ENCODE measurements around the gene LSM3. TPM values are rescaled to one million over a fixed set of nuclear protein-coding genes. Genes with fewer than 3 reads are reported as not detected.

The LSM3 gene
- total and polyA plus RNA-seq, 2 of the 4 experiments (the other 2 are of a cell fraction) = 3.4 to 11.5 TPM

- TF ChIP-seq ELK1 (IDR thresholded peaks at IDR 0.05; ENCODE audit: borderline replicate concordance, low read depth, low read length) (no peak), RFX5 (IDR thresholded peaks at IDR 0.05; ENCODE audit: low read depth, low read length) (no peak), RAD21 (IDR thresholded peaks at IDR 0.05; ENCODE audit: low read length) (no peak)
Measured at GRCh38 chr3:14129296-14129695, 49.3 kb upstream of the LSM3 start (continued).

- H4K5ac ChIP-seq (ENCODE audit: low read depth, low read length) = no peak overlapping the region
- no peak for ATAC-seq (ENCODE audit: low read depth)
- POLR2A ChIA-PET (ENCODE audit: unreplicated experiment) = no interaction called here
- in situ Hi-C loops (cut with MboI; ENCODE audit: low sequenced_read_pairs) (loop anchor here (25.0 kb wide), 1 partner anchor 93 kb away; no protein-coding TSS in a partner anchor), dilution Hi-C loops (cut with HindIII; ENCODE audit: low sequenced_read_pairs, unreplicated experiment) (no loop called here), intact Hi-C loops (cut with micrococcal nuclease) (no loop called here)
- H2BK20ac ChIP-seq (ENCODE audit: low read depth, low read length) = no peak overlapping the region
- BruUV-seq (replicated peaks) = no TSS peak
- WGBS, 2 experiments (ENCODE audit: extremely low coverage in 2 of 2, insufficient read length in 1 of 2) = 92% methylated on average over 2 of the region's 4 CpGs; no CpG with 5 or more reads in 1 of the 2 experiments
- H3K18ac ChIP-seq (ENCODE audit: low read depth, low read length) = no peak overlapping the region
- no peak overlapping the region for H3K23ac ChIP-seq (ENCODE audit: low read depth, low read length)
- H3K4ac ChIP-seq (ENCODE audit: low read depth, low read length) = no peak overlapping the region
- no peak for TF ChIP-seq BHLHE40 (IDR thresholded peaks at IDR 0.05; ENCODE audit: low read depth, low read length)
- no peak for TF ChIP-seq NFE2L2 (IDR thresholded peaks at IDR 0.05; ENCODE audit: low read depth, low read length)
- TF ChIP-seq ELK1 (IDR thresholded peaks at IDR 0.05; ENCODE audit: borderline replicate concordance, low read depth, low read length) = no peak
- no peak for TF ChIP-seq SMC3 (IDR thresholded peaks at IDR 0.05; ENCODE audit: low read depth, low read length)
- TF ChIP-seq POLR2A (IDR thresholded peaks at IDR 0.05; ENCODE audit: low read depth, low read length) = no peak
- TF ChIP-seq MAFK (IDR thresholded peaks at IDR 0.05; ENCODE audit: low read depth, low read length) = no peak
- TF ChIP-seq USF2 (IDR thresholded peaks at IDR 0.05; ENCODE audit: low read depth, low read length) = no peak
- TF ChIP-seq CEBPB (IDR thresholded peaks at IDR 0.05; ENCODE audit: low read depth, low read length) = no peak
- no peak for TF ChIP-seq RAD21 (IDR thresholded peaks at IDR 0.05; ENCODE audit: low read length)
- TF ChIP-seq CTCF (conservative IDR thresholded peaks at IDR 0.05; ENCODE audit: low read depth, low read length) = no peak
- no peak for TF ChIP-seq FOS (IDR thresholded peaks at IDR 0.05; ENCODE audit: low read depth, low read length)
- no peak for TF ChIP-seq MAZ (IDR thresholded peaks at IDR 0.05; ENCODE audit: borderline replicate concordance, low read depth, low read length)
- no peak overlapping the region for H2BK15ac ChIP-seq (ENCODE audit: low read depth, low read length)
- peaks cover 27% of the 10 kb centered on the region for H3K9me1 ChIP-seq (ENCODE audit: insufficient read depth, low read length)
- H2AK5ac ChIP-seq (ENCODE audit: low read depth, low read length) = no peak overlapping the region
- peaks cover 32% of the 10 kb centered on the region for H4K20me1 ChIP-seq (ENCODE audit: insufficient read depth, low read length)
- H3K27me3 ChIP-seq (ENCODE audit: control insufficient read depth, insufficient read depth, low read length) = no peaks in the 10 kb centered on the region
- H2AK9ac ChIP-seq (replicated peaks; ENCODE audit: low read depth, low read length, poor library complexity) = no peak overlapping the region
- H3K27ac ChIP-seq (ENCODE audit: insufficient read depth, low read length) = no peak overlapping the region
- no peak for DNase-seq
- CTCF ChIA-PET = no interaction called here
- H3K4me2 ChIP-seq (ENCODE audit: low read depth, low read length) = no peak overlapping the region
- H3K36me3 ChIP-seq (ENCODE audit: control insufficient read depth, insufficient read depth, low read length) = peaks cover 69% of the 10 kb centered on the region
- no peak overlapping the region for H4K8ac ChIP-seq (ENCODE audit: low read depth in 2 of 2, low read length in 2 of 2)
- no peak overlapping the region for H3K14ac ChIP-seq (replicated peaks; ENCODE audit: low read depth, low read length)
- no peak overlapping the region for H4K91ac ChIP-seq (ENCODE audit: insufficient read depth, low read depth, low read length)
- H2AFZ ChIP-seq (replicated peaks; ENCODE audit: low read length, poor library complexity) = no peak overlapping the region
- no peak overlapping the region for H2BK5ac ChIP-seq (ENCODE audit: low read depth, low read length, poor library complexity, severe bottlenecking)
- no peak overlapping the region for H3K4me3 ChIP-seq (ENCODE audit: insufficient read depth, low read depth, low read length)
- no peak overlapping the region for H3K9ac ChIP-seq (ENCODE audit: low read depth, low read length)
- H3K79me1 ChIP-seq (ENCODE audit: low read depth in 1 of 2, low read length in 2 of 2) = peaks cover 19 to 66% of the 10 kb centered on the region in 2 experiments
- H2BK120ac ChIP-seq (ENCODE audit: low read depth, low read length) = no peak overlapping the region
- H3K56ac ChIP-seq (ENCODE audit: extremely low read depth, insufficient read depth, low read length) = no peak overlapping the region
- H3K4me1 ChIP-seq (ENCODE audit: control insufficient read depth, insufficient read depth, low read length) = peaks cover 11% of the 10 kb centered on the region
- H3K9me3 ChIP-seq (ENCODE audit: control insufficient read depth, insufficient read depth, low read length) = no peaks in the 10 kb centered on the region
Measured at GRCh38 chr3:14130230-14130629, 48.4 kb upstream of the LSM3 start.
